K562 (cell line): ENCODE results near the gene ARPP21. TPM values are rescaled to one million over a fixed set of nuclear protein-coding genes. Genes with fewer than 3 reads are reported as not detected.

Source experiments
- CBX2 ChIP-seq: fragments of 200-600 bp; sonication (generic); IDR thresholded peaks from one replicate; pipeline ENCODE4 v1.6.1; 2012; ENCODE audit warnings: mild to moderate bottlenecking, low read length, inconsistent platforms; ENCODE audit not compliant: insufficient read depth, poor library complexity, severe bottlenecking
- ILF3 ChIP-seq: fragments of 450-650 bp; IDR thresholded peaks from 2 replicates; pipeline ENCODE4 v1.6.1; 2018; ENCODE audit warnings: antibody characterized with exemption, mild to moderate bottlenecking, moderate library complexity, borderline replicate concordance
- JUN ChIP-seq, 2 experiments: sonication (generic) in 1 of 2; formaldehyde crosslinking in 1 of 2; IDR thresholded peaks; 2 replicates each; pipeline versions ENCODE4 v1.6.1 to v1.8.0; 2012 to 2022; ENCODE audit warnings: borderline replicate concordance in 2 of 2, mild to moderate bottlenecking in 2 of 2, improper control_type of control experiment in 1 of 2, low read depth in 1 of 2, low read length in 1 of 2, missing genetic modification reagents in 1 of 2
- KHSRP ChIP-seq: fragments of 450-650 bp; IDR thresholded peaks from 2 replicates; pipeline ENCODE4 v1.6.1; 2017
- KLF6 ChIP-seq: fragments of 250-450 bp; sonication (Bioruptor Pico); IDR thresholded peaks from 2 replicates; pipeline ENCODE4 v1.4.0; 2020; ENCODE audit warnings: mild to moderate bottlenecking, moderate library complexity, borderline replicate concordance
- PKNOX1 ChIP-seq: fragments of 450-650 bp; IDR thresholded peaks from 2 replicates; pipeline ENCODE4 v1.6.1; 2016
- ZNF780A ChIP-seq: fragments of 250-450 bp; sonication (Bioruptor Pico); IDR thresholded peaks from 2 replicates; pipeline ENCODE4 v1.5.0; 2021; ENCODE audit warnings: mild to moderate bottlenecking
- polyA plus RNA-seq, 8 experiments: library from polyadenylated mRNA; depleted of rRNA in 4 of 8; stranded (reverse) in 5 of 8; unstranded in 3 of 8; fragments of >200 nt; fragmentation: Nextera tagmentation in 2 of 8; fragmentation: Illumina TruSeq in 1 of 8; extraction: Ambion mirVana in 2 of 8; extraction: Trizol in 1 of 8; gene quantifications; 2 replicates each; pipeline versions ENCODE4 v1.2.1 to v1.2.3, GENCODE V29; 2011 to 2014; ENCODE audit warnings: inconsistent platforms in 1 of 8, missing spikeins in 1 of 8
- total RNA-seq, 7 experiments: library from RNA; depleted of rRNA in 6 of 7; stranded (reverse); fragments of >200 nt in 6 of 7; fragmentation: Illumina TruSeq in 2 of 7; extraction: Trizol in 2 of 7; gene quantifications; 2 replicates each; pipeline versions ENCODE4 v1.2.1 to v1.2.3, GENCODE V29; 2011 to 2021; ENCODE audit warnings: low replicate concordance in 1 of 7
- TF ChIP-seq, protein P1 (sequence below), 2 experiments: IDR thresholded peaks in 1 of 2; conservative IDR thresholded peaks in 1 of 2; 2 replicates each; pipeline ENCODE4 v1.6.1; 2016; ENCODE audit warnings: low read depth in 2 of 2, mild to moderate bottlenecking in 1 of 2, missing compliant biosample characterization in 1 of 2, missing genetic modification characterization in 1 of 2, moderate library complexity in 1 of 2
- TF ChIP-seq, protein P2 (sequence below): fragments of 450-650 bp; IDR thresholded peaks from 2 replicates; pipeline ENCODE4 v1.6.1; 2016; ENCODE audit warnings: low read depth, mild to moderate bottlenecking, moderate library complexity
- TF ChIP-seq, protein P3 (sequence below), 2 experiments: fragments of 250-450 bp in 1 of 2; fragments of 450-650 bp in 1 of 2; sonication (Bioruptor Pico) in 1 of 2; IDR thresholded peaks; 2 replicates each; pipeline versions ENCODE4 v1.6.1 to v1.8.0; 2016 to 2021; ENCODE audit warnings: mild to moderate bottlenecking in 2 of 2, moderate library complexity in 2 of 2, missing compliant biosample characterization in 1 of 2, missing genetic modification characterization in 1 of 2

The ARPP21 gene
- total and polyA plus RNA-seq, 9 of the 15 experiments (the other 6 are each of a cell fraction or from before 2014, with no cell fraction given), result not detected

- TF ChIP-seq, protein P1, sequence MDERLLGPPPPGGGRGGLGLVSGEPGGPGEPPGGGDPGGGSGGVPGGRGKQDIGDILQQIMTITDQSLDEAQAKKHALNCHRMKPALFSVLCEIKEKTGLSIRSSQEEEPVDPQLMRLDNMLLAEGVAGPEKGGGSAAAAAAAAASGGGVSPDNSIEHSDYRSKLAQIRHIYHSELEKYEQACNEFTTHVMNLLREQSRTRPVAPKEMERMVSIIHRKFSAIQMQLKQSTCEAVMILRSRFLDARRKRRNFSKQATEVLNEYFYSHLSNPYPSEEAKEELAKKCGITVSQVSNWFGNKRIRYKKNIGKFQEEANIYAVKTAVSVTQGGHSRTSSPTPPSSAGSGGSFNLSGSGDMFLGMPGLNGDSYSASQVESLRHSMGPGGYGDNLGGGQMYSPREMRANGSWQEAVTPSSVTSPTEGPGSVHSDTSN (CRISPR knock-in tag; IDR thresholded peaks at IDR 0.05; ENCODE audit: low read depth), result no peak
- TF ChIP-seq, protein P1 (tag; conservative IDR thresholded peaks at IDR 0.05; ENCODE audit: low read depth), result no peak
- no peak for TF ChIP-seq PKNOX1
- TF ChIP-seq JUN (IDR thresholded peaks at IDR 0.05; ENCODE audit: borderline replicate concordance, low read depth, low read length), result no peak
- TF ChIP-seq JUN (CRISPR knock-in tag; IDR thresholded peaks at IDR 0.05; ENCODE audit: borderline replicate concordance), result no peak
- TF ChIP-seq, protein P2, sequence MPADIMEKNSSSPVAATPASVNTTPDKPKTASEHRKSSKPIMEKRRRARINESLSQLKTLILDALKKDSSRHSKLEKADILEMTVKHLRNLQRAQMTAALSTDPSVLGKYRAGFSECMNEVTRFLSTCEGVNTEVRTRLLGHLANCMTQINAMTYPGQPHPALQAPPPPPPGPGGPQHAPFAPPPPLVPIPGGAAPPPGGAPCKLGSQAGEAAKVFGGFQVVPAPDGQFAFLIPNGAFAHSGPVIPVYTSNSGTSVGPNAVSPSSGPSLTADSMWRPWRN, result no peak
- no peak for TF ChIP-seq ZNF780A (CRISPR knock-in tag)
- no peak for TF ChIP-seq CBX2
- TF ChIP-seq, protein P3, sequence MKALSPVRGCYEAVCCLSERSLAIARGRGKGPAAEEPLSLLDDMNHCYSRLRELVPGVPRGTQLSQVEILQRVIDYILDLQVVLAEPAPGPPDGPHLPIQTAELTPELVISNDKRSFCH (CRISPR knock-in tag; IDR thresholded peaks at IDR 0.05), result no peak
- TF ChIP-seq, protein P3 (tag; IDR thresholded peaks at IDR 0.05), result no peak
- no peak for TF ChIP-seq KHSRP
- no peak for TF ChIP-seq KLF6
- no peak for TF ChIP-seq ILF3
Measured at GRCh38 chr3:35777065-35777464, 137.7 kb downstream of the ARPP21 start (continued).
